Stimulated activated CD8-positive, alpha-beta memory T cell treated with anti-CD3 and anti-CD28 coated beads, Interleukin-15, amount 100 ng/mL, for 4 hours (primary cell): ENCODE results near the gene ARIH2.

ENCODE experiments used
- DNase-seq, 2 donors: peaks; one replicate each; pipeline ENCODE4 v3.0.0-alpha.2; 2020; ENCODE audit warnings: low read depth in 2 of 2

Gene ARIH2

DNA sequence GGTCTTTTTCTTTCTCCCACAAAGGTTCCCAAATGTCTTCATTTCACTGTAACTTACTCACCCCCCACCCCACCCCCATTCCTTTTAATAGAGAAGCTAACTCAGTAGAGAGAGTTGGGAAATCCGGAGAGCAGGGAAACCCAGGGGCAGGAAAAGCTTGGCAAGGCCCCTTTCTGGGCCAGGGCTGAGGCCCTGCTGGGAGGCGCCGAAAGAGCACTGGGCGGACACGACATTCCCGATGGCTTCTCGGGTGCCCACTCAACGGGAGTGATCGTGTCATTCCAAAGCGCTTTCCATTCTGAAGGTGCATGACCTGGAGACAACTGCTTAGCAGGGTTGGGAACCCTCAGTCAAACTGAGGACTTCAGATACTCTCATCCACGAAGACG lies 101.3 kb downstream of the ARIH2 start:
- no peak for DNase-seq

DNA sequence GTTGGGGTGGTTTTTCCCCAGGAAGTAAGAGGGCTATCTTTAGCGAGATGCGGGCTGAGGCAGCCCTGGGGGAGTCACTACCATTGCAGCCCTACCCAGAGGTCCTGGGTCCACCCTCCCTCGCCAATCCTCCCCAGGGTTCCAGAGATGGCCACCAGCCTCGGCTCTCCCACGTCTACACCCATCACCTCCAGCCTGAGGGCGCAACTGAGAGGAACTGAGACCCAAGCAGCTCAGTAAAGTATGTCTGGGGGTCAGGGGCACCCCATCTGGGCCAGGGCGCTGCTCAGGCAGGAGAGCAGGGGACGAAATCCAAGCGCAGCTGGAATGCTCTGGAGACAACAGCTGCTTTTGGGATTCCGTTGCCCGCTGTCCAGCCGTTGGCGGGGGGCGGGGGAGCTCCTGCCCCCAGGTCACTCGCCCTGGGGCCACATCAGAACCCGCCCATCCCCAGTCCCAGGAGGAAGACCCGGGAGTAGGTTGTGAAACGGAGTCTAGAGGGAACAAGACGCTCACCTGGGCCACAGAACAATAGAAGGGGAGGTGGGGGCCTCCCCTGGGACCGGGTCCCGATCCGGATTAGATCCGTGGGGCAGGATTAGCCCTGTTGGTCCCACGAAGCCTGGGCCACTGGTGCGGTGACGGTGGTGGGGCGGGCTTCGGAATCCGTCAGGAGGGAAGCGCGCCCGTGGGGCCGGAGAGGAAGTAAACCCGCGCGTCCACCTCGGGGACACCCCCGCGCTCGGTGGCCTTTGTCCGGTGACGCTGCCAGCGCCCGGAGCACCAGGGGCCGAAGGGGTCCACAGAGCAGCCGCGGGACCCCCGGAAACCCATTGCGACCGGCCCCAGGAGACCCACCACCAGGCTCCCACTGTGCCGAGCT lies 101.9 kb downstream of the ARIH2 start:
- DNase-seq, result no peak

DNA sequence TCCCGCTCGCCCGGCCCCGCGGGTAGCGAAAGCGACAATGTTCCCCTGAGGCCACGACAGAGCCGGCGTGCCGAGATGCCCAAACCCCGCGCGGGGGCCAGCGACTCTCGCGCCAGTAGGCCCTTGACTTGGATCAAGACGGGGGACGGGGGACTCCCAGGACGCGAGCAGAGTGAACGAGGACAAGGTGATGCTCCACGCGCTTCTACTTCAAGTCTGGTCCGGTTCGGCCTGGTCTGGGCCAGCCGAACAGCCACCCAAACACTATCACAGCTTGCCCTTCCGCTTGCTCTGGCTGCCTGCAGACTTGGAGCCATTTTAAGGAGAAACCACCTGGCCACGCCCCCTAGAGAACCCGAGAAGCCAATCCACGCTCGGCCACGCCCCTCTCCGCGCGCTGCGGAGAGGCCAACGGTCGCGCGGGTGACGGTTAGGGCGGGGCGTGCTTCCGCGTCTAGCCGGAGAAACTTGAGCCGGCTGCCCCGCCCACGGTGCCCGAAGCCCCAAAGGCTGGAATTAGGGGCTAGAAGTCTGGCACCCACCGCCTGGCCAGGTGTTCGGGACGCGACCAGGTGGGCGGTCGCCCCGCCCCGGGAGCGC lies 102.7 kb downstream of the ARIH2 start:
- peak; percentile 94 to 95 for DNase-seq

DNA sequence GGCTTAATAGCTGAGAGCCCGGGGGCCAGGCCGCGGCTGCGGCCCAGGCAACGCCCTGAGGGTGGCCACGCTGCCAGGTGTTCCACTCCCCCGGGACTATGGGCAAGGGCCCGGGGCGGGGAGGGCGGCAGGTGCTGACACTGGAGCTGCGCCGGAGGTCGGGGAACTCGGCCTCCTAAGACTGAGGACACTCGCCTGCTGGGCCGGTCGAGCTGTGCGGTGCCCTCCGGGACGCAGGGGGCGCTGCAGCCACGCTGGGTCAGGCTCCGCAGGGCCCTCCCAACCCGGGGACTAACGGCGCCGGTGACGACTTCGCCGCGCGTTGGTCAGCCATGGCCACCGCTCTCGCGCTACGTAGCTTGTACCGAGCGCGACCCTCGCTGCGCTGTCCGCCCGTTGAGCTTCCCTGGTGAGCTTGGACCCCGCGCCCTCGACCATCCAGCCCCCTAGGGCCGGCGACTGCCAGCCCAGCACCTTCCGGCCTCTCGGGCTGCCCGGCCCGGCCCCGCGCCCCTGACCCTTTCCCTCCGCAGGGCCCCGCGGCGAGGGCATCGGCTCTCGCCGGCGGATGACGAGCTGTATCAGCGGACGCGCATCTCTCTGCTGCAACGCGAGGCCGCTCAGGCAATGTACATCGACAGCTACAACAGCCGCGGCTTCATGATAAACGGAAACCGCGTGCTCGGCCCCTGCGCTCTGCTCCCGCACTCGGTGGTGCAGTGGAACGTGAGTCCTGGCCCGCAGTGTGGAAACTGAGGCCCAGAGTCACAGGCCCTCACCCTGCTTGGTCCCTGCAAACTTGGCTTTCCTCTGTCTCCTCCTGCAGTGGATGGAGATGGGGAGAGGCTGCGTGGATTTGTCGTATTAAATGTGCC lies 103.4 kb downstream of the ARIH2 start, which contains the start of gene NDUFAF3:
Gene NDUFAF3, plus strand, starts transcription at position 309 of the 875 bp plus-strand sequence. Its CDS starts 24 bp downstream, at position 333.
- DNase-seq, result peak; percentile 79 to 84

DNA sequence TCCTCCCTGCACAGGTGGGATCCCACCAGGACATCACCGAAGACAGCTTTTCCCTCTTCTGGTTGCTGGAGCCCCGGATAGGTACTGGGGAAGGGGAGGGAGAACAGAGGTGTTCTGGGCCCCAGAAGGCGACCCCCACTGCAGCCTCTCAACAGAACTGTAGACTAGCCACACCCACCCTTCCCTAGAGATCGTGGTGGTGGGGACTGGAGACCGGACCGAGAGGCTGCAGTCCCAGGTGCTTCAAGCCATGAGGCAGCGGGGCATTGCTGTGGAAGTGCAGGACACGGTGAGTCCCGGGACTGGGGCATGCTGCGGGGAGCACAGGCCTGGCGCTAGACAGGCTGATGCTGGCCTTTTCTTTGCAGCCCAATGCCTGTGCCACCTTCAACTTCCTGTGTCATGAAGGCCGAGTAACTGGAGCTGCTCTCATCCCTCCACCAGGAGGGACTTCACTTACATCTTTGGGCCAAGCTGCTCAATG lies 104.1 kb downstream of the ARIH2 start:
- DNase-seq, result no peak

DNA sequence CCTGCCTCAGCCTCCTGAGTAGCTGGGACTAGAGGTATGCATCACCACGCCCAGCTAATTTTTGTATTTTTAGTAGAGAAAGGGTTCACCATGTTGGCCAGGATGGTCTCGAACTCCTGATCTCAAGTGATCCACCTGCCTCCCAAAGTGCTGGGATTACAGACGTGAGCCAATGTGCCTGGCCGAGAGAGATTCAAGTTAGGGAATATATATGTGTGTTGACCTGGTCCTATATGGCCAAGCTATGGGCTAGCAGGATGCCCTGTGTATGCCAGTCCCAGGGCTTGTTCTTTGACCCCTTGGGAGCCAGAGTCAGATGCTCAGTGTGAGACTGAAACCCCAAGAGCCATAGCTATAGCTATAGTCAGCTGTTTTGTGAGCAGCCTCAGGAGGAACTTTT lies 105.1 kb downstream of the ARIH2 start:
- no peak for DNase-seq

DNA sequence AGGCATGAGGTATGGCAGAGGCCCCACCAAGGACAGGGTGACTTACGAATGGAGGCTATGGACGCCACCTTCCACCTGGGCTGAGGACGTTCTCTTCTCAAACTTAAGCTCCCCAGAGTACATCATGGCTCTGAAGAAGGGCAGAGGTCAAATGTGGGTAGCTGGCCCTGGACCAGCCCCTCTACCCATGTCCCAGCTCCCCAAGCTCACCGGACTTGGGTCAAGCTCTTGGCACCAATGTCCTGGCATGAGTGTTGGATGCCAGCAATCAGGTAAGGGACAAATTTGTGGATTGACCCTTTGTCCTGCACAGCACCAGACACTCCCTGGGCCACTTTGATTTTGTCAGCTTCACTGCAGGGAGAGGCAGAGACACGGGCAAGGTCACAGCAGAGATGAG lies 105.8 kb downstream of the ARIH2 start:
- no peak for DNase-seq

DNA sequence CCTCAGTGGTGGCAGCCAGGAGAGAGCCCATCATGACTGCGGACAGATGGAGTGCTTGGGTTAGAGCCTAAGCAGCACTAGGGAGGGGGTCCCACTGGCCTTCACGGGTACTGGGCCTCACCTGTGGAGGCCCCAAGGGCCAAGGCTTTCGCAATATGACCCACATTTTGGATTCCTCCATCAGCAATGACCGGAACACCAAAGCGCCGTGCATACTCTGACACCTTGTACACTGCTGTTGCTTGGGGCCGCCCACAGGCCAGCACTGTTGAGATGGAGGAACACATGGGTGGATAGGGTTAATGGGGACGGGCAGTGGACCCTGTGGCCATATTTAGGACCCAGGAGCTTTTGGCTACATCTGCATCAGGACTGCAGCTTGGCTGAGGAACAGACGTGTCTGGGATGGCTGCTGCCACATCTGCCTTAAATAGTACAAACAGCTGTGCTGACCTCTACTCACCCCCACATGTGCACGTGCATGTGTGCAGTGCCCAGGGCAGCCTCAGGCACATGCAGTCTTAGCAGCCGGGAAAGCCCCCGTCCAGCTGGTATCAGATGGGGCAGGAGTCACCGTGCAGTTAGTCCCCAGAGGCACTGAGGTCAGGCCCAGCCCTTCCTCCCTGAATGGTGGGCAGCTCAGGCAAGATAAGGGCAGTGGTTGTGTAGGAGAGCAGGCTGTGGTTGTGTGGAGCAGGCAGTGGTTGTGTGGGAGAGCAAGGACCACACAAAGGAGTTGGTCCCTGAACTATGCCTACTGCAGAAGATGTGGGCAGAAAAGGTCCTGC lies 106.6 kb downstream of the ARIH2 start:
- DNase-seq, result no peak

DNA sequence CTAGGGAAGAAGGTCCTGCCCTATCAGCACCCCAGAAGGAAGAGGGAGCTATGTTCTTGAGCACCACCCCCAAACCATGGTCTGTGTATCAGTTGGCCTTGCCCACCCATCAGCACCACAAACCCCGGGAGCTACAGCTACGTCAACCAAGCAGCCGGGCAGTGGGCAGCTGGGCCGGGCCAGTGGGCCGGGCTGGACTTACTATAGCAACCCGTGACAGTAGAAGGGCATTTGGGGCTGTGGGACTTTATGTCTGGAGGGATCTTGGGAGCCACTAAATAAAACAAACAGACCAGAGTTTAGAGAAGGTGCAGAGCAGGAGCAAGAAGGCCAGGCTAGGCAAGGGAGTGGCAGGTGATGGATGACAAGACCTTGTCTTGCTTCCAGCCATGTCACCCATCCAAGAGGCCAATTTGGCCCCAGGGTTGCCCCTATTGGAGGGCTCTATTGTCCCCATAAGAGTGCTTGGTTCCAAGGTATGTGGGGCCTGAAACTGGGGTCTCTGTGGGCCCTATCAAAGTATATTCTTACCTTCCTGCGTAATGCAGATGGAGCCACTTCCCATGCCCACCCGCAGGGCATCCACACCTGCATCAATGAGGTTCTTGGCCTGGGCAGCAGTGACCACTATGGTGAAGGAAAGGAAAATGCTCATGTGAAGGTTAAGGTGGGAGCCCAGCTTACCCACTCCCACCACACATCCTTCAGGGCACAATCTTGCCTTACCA lies 107.3 kb downstream of the ARIH2 start:
- DNase-seq, result no peak

DNA sequence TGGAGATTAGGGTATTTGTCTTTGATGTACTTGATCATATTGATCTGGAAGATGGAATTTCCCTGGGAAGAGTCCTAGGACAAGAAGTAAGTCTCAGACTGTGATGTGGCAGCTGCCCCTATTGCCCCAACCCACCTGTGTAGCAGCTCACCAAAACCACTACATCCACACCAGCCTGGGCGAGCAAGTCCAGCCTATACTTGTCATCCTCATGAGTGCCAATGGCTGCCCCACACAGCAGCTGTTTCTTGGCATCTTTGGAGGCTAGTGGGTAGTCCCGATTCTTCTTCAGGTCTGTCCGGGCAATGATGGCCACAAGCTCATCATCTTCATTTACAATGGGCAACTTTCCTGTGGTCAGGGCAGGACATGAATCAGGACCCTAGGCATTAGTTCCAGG lies 107.9 kb downstream of the ARIH2 start:
- DNase-seq, result no peak

DNA sequence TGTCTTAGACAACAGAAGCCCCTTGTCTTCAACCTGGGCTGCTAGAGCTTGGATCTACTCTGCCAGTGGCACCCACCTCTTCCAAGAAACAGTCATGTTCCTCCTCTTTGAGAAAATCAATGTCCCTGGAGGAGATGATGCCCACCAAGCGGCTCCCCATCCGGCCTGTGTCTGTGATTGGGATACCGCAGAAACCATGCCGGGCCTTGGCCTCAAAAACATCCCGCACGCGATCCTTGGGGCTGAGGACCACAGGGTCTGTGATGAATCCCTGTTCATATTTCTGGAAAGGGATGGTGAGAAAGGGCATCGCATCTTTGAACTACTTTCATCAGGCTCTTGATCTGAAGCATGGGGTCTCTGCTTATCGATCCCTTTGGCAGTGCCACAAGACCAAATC lies 109.0 kb downstream of the ARIH2 start:
- no peak for DNase-seq

DNA sequence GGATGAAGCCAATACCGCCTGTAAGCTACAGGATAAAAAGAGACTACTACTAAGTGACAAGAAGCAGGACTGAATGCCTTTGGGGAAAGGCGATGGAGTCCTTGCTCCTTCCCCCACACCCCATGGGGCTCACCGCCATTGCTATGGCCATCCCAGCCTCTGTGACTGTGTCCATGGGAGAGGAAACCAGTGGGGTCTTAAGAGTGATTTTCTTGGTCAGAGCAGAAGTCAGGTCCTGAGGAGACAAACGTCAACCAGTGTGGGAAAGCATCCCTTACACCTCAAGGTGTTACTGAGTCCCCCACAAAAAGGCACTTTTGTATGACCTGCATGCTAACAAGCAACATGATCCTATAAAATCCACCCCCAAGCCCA lies 109.6 kb downstream of the ARIH2 start:
- no peak for DNase-seq

DNA sequence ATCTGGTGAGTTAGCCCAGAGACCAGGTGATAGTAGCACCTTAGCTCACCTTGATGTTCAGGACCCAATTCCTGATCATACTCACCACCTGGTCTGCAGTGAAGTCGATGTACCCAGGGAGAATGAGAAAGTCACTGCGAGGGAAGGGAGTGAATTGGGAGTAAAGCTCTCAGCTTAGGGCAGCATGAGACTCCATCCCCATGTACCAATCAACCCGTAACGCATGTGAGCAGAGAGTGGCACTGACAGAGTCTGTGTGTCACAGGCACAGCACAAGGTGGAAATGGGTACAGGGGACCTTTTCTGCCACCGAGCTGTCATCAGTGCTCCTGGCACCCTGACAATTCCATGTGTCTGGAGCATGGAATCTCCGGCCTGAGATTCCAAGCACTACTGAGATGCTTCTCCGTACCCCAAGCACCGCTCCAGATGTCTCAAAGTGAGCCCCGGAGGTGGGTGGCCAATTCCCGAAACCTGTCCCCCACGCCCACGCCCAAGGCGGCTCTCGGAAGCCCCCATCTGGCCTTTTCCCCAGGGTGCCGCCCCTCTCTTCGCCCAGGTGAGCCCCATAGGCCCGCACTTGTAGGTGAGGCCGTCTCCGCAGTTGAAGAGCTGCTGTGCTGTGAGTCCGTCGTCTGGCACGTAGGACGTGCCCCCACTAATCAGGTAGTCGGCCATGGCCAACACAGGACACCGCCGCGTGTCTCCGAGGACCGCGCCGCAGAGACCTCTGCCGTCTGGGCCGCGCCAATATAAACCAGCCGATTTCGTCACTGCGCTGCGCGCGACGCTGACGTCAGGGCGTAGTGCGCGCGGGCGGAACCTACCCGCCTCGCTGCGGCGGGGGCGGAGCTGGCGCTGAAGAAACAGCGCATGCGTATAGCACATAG lies 110.3 kb downstream of the ARIH2 start, which contains the start of gene IMPDH2:
Gene IMPDH2, minus strand, starts transcription at position 726 of the 890 bp plus-strand sequence. Its CDS starts 48 bp downstream, at position 678.
- peak; percentile 86 to 89 for DNase-seq

DNA sequence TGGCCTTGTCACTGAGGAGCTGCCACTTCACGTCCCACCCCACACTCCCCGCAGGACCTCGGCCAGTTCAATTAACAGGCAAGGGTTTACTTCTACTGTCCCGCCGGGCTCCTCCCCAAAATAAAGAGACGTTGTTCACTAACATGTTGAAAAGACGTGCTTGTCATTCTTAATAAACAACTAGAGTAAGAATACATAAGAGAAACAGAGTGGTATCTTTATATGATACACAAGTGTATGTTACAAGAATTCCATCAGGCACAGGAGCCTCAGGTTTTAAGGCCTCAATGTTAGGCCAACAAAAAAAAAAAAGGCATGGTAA lies 110.9 kb downstream of the ARIH2 start:
- no peak for DNase-seq

DNA sequence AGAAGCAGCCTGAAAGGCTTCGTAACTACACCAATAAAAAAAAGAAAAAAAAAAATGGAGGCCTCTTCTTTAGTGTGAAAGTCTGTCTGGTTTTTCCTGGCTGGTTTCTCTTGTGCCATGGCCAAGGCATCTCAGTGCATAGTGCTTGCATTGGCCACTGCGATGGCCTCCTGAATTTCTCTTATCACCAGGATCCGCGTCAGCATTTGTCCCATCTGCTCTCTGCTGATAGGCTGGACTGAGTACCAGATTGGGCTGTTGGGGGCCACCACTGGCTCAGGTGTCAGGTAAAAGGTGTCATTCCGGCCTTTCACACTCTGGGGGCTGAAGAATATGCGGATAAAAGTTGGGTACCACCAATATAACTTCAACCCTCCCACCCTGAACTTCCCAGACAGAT lies 111.7 kb downstream of the ARIH2 start:
- no peak for DNase-seq

DNA sequence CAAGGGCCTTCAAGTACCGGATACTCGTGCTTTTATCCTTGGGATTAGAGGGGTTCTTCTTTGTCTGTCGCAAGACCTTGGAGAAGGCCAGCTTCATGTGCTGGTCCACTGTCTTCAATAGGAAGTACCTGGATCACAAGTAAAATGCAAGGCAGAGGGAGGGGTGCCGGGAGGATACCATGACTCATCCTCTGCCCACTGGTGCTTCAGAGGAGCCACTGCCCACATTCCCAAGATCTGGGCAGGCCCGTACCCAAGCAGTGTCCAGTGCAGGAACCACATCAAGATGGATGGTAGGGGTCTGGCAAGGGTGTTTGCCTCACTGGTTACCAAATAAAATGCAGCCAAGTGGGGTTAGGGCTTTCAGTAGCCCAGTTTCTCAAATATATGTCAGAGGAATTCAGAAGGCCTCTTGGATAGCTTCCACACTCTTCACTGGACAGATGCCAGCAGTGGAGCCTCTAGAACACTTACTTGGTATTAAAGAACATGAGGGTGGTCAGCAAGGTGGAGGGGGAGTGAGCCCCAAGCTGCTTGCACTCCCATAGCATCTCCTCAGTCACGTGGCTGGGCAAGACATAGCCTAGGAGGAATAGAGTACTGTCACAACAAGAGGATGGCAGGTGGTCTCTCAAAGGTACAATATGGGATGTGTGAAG lies 114.1 kb downstream of the ARIH2 start:
- DNase-seq, result no peak

DNA sequence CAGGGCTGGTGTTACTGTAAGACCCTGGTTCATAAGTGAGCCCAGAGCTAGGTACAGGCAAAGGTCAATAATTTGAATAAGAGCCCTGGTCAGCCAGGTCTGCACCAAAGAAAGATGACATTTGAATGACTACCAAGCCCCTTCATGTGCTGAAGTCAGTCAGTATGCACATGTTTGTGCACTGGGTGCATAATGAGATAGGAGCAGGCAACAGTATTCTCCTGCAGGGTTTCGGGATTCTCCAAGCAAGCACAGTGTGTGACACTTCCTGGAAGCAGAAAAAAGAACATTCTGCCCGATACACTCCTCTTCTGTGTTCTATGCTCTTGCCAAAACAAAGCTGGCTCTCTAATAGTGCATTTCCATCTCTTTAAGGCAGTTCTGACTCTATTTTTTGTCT lies 116.0 kb downstream of the ARIH2 start:
- DNase-seq, result no peak

DNA sequence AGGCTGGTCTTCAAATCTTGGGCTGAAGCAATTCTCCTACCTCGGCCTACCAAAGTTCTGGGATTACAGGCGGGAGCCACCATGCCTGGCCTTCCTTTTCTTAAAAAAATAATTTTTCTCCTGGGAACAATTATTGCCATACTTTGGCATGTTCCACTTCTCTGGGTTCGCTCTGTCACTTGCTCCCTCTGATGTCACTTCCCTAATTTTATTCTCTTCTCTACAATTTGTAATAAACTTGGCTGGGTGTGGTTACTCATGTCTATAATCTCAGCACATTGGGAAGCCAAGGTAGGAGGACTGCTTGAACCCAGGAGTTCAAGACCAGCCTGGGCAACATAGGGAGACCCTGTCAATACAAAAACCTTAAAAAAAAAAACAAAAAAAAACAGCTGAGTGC lies 116.6 kb downstream of the ARIH2 start:
- no peak for DNase-seq
